ENCODE results near the gene DNAJC22. TPM values are rescaled to one million over a fixed set of nuclear protein-coding genes. Genes with fewer than 3 reads are reported as not detected.
"Not testable (repeated sequence)": the region's sequence is repeated elsewhere in the genome, so short reads cannot be mapped to it uniquely, and the experiment has no call there.

DNAJC22 gene
- polyA plus RNA-seq, 1 of the 3 experiments (the other 2 are of a cell fraction) = 4.5 TPM

- TF ChIP-seq EP300 (IDR thresholded peaks at IDR 0.05; ENCODE audit: borderline replicate concordance in 1 of 2, low read depth in 1 of 2, low read length in 1 of 2) (no peak), SMC3 (IDR thresholded peaks at IDR 0.05; ENCODE audit: low read depth, low read length) (no peak), USF1 (IDR thresholded peaks at IDR 0.05; ENCODE audit: borderline replicate concordance, low read depth) (no peak), REST (IDR thresholded peaks at IDR 0.05; ENCODE audit: low read depth, low read length) (no peak), USF2 (IDR thresholded peaks at IDR 0.05; ENCODE audit: borderline replicate concordance, low read depth, low read length) (no peak), JUND (IDR thresholded peaks at IDR 0.05) (no peak), CHD2 (IDR thresholded peaks at IDR 0.05; ENCODE audit: low read length, partially characterized antibody) (no peak), RFX5 (IDR thresholded peaks at IDR 0.05; ENCODE audit: low read length) (no peak), EZH2phosphoT487 (IDR thresholded peaks at IDR 0.05; ENCODE audit: borderline replicate concordance, low read depth) (no peak)
- H3K27me3 ChIP-seq (ENCODE audit: insufficient read depth) = no peaks in the 10 kb centered on the region
- peaks cover 0 to 3% of the 10 kb centered on the region in 2 experiments; a peak in 1 of 4 replicates for H3K4me1 ChIP-seq (ENCODE audit: control insufficient read depth in 1 of 2, insufficient read depth in 2 of 2, low read depth in 1 of 2, low read length in 1 of 2)
- ChIA-PET CTCF (interaction anchor here (1.7 to 15.9 kb wide), 5 partner anchors 10 to 40 kb away, joined by 22 to 658 read pairs (median 54); partner anchors contain the start of genes DNAJC22, PRPH and TROAP), POLR2A (interaction anchor here (0.6 kb wide), 1 partner anchor 90 kb away, joined by 3 read pairs; no protein-coding TSS in a partner anchor)
- H3K36me3 ChIP-seq (replicated peaks in 1 of 2; ENCODE audit: control insufficient read depth in 1 of 2, insufficient read depth in 2 of 2, low read length in 1 of 2) = peaks cover 0 to 13% of the 10 kb centered on the region in 2 experiments
- no peak overlapping the region for H3K27ac ChIP-seq (ENCODE audit: low read depth in 2 of 2, low read length in 1 of 2)
- H3K79me2 ChIP-seq (ENCODE audit: insufficient read depth) = no peaks in the 10 kb centered on the region
- no peaks in the 10 kb centered on the region for H3K9me2 ChIP-seq
- peak; percentile 26 for DNase-seq
- H3K9me3 ChIP-seq = no peaks in the 10 kb centered on the region
- H3K4me2 ChIP-seq = no peak overlapping the region
- peaks cover 9% of the 10 kb centered on the region for H3F3A ChIP-seq (replicated peaks; ENCODE audit: insufficient read depth)
- H2AFZ ChIP-seq (ENCODE audit: low read depth) = no peak overlapping the region
- H3K4me3 ChIP-seq (ENCODE audit: low read depth in 2 of 2, low read length in 1 of 2) = no peak overlapping the region
- no peaks in the 10 kb centered on the region for H4K20me1 ChIP-seq (ENCODE audit: insufficient read depth)
- 97% methylated on average over 40 of the region's 40 CpGs for WGBS (ENCODE audit: low lambda C conversion rate)
- H3K9ac ChIP-seq = no peak overlapping the region
Measured at GRCh38 chr12:49332891-49333371, 13.8 kb upstream of the DNAJC22 start.

- CTCF ChIA-PET = interaction anchor here (4.8 to 15.9 kb wide), 4 partner anchors 9 to 40 kb away, joined by 40 to 658 read pairs (median 71); partner anchors contain the start of genes DNAJC22 and PRPH
- POLR2A ChIA-PET = interaction anchor here (0.6 to 2.0 kb wide), 2 partner anchors 11 to 91 kb away, joined by 3 to 6 read pairs; partner anchors contain the start of gene TROAP
Measured at GRCh38 chr12:49333778-49334177, 12.9 kb upstream of the DNAJC22 start.

More at GRCh38 chr12:49333778-49334177, 12.9 kb upstream of the DNAJC22 start:
- H3K36me3 ChIP-seq (replicated peaks in 1 of 2; ENCODE audit: control insufficient read depth in 1 of 2, insufficient read depth in 2 of 2, low read length in 1 of 2) = peaks cover 0 to 13% of the 10 kb centered on the region in 2 experiments
- not testable (repeated sequence) for H3K9ac ChIP-seq; H3K9me2 ChIP-seq; H3K27me3 ChIP-seq (ENCODE audit: insufficient read depth); H3K27ac ChIP-seq (ENCODE audit: low read depth in 2 of 2, low read length in 1 of 2); H3K4me2 ChIP-seq; H3K79me2 ChIP-seq (ENCODE audit: insufficient read depth); DNase-seq; H4K20me1 ChIP-seq (ENCODE audit: insufficient read depth); H3F3A ChIP-seq (replicated peaks; ENCODE audit: insufficient read depth); H2AFZ ChIP-seq (ENCODE audit: low read depth); H3K4me1 ChIP-seq (ENCODE audit: control insufficient read depth in 1 of 2, insufficient read depth in 2 of 2, low read depth in 1 of 2, low read length in 1 of 2); H3K9me3 ChIP-seq; H3K4me3 ChIP-seq (ENCODE audit: low read depth in 2 of 2, low read length in 1 of 2)
- WGBS (ENCODE audit: low lambda C conversion rate) = 95% methylated on average over 21 of the region's 21 CpGs

Data from SK-N-SH (cell line).